ENCODE results near the gene NBPF11. TPM values are rescaled to one million over a fixed set of nuclear protein-coding genes. Genes with fewer than 3 reads are reported as not detected.
"Not testable (repeated sequence)": the region's sequence is repeated elsewhere in the genome, so short reads cannot be mapped to it uniquely, and the experiment has no call there.

NBPF11 gene
- total RNA-seq, 1 experiment from 2014 or later: 3.7 TPM

DNA sequence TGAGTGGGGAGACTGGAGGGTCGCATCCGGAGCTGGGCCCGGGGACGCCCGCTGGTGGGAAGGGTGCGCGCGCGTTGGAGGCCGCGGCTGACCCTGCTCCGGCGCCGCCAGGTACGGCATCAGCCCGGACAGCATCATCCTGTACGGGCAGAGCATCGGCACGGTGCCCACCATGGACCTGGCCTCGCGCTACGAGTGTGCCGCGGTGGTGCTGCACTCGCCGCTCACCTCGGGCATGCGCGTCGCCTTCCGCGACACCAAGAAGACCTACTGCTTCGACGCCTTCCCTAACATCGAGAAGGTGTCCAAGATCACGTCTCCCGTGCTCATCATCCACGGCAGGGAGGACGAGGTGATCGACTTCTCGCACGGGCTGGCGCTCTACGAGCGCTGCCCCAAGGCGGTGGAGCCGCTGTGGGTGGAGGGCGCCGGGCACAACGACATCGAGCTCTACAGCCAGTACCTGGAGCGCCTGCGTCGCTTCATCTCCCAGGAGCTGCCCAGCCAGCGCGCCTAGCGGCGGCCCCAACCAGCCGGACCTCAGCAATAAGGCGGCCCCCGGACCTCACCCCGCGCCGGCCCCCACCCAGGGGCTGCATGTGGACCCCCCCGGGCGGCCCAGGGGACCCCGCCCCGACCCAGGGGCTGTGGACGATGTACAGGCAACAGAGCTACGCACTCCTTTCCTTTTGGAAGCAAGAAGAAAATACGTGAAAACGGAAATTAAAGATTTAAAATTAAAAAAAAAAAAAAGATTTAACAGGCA, 2.8 kb downstream of the NBPF11 start:
- not testable (repeated sequence) for DNase-seq (ENCODE audit: low spot score)

DNA sequence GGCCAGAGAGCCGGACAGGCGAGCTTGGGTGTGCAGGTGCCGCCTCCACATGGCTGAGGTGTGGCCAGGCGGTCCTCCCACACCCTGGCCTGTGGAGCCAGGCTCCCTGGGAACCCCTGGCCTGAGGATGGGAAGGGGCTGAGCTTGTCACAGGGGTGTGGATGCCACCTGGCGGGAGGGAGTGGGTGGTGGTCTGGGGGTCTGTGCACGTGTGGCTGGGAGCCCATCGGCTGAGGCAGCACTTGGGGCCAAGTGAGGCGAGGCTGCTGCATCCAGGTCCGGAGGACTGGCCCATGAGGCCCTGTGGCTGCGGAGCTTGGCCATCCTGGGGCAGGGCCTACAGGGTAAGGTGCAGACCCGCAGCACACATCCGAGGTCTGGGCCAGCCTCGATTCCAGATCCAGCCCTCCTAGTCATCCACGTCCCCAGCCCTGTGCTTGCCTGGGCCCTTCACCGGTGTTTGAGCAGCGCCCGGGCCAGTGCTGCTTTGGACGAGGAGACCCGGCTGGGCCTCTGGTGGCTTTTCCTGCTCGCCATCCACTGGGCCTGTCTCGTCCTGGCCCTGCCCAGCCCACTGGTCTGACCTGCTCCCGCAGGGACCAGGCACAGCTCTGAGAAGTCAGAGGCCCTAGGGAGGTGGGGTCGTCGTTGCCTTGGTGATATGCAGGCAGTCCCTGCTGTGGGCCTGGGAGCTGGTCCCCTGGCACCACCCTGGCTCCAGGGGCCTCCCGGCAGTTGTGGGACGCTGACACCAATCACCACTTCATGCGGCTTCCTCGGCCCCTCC, 4.8 kb downstream of the NBPF11 start:
- DNase-seq (ENCODE audit: low spot score): not testable (repeated sequence)

DNA sequence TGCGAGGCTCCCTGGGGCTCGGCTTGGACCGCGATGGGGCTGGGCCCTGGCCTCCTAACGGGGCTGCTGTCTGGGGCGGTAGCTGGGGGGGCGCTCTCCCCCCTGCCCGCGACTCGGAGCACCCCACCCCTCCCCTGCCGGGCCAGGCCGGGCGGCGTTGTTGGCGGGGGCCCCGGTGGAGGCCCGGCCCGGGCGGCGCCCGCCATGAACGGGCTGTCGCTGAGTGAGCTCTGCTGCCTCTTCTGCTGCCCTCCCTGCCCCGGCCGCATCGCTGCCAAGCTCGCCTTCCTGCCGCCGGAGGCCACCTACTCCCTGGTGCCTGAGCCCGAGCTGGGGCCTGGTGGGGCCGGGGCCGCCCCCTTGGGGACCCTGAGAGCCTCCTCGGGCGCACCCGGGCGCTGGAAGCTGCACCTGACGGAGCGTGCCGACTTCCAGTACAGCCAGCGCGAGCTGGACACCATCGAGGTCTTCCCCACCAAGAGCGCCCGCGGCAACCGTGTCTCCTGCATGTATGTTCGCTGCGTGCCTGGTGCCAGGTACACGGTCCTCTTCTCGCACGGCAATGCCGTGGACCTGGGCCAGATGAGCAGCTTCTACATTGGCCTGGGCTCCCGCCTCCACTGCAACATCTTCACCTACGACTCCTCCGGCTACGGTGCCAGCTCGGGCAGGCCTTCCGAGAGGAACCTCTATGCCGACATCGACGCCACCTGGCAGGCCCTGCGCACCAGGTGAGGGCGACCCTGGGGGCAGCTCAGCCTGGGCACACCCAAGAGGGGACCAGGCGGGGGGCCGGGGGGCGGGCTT, 5.7 kb downstream of the NBPF11 start:
- DNase-seq (ENCODE audit: low spot score): not testable (repeated sequence)

DNA sequence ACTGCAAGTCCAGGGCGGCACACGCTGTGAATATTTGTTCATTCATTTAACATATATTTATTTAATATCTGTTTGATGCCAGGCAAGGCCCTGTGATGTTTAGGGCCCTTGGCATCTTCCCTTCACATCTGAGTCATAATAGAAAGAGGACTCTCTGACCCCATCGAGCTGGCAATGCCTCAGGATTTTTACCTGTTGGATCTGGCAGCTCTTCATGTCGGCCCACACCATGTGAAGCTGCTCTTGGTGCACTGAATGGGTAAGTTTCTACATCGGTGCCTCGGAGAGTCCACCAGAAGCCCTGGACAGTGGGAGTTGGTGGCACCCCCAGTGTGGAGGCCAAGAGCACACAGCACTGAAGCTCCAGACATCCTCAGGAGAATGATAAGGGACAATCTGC, 8.9 kb downstream of the NBPF11 start:
- DNase-seq (ENCODE audit: low spot score): not testable (repeated sequence)

DNA sequence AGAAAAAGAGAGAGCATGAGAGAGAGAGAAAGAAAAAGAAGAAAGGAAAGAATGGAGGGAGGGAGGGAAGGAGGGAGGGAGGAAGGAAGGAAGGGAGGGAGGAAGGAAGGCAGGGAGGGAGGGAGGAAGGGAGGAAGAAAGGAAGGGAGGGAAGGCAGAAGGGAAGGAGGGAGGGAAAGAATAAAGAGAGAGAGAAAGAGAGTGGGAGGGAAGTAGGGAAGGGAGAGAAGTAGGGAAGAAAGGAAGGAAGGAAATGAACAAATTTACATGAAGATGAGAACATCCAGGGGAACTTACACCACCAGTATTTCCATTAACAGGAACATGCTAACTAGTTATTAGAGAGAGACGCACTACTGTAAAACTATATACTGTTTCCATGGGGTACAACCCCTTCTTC, 10.1 kb downstream of the NBPF11 start:
- DNase-seq (ENCODE audit: low spot score): not testable (repeated sequence)

DNA sequence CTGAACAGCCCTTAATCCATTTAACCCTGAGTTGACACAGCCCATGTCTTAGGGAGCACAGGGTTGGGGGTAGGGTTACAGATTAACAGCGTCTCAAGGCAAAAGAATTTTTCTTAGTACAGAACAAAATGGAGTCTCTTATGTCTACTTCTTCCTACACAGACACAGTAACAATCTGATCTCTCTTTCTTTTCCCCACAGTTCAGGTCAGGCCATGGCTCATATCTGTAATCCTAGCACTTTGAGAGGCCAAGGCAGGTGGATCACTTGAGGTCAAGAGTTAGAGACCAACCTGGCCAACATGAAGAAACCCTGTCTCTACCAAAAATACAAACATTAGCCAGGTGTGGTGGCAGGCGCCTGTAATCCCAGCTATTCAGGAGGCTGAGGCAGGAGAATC, 13.5 kb downstream of the NBPF11 start:
- DNase-seq (ENCODE audit: low spot score): not testable (repeated sequence)

DNA sequence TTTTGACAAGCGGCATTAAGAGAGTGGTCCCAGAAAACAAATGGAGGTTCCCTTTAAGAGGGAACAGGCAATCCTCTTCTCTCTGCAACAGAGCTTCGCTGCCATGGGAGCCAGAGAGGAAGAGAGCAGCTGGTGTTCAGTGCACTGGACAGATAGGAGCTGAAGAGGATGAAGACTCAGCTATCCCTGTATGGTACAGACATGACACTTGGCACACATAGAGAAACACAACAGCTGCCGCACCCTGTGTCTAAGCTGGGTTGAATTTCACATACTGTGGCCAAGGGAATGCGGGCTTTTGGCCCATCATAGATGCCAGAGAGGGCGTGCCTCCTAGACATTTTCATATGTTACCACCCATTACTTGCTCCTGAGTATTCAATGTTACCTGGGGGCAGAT, 29.7 kb downstream of the NBPF11 start:
- not testable (repeated sequence) for DNase-seq (ENCODE audit: low spot score)

DNA sequence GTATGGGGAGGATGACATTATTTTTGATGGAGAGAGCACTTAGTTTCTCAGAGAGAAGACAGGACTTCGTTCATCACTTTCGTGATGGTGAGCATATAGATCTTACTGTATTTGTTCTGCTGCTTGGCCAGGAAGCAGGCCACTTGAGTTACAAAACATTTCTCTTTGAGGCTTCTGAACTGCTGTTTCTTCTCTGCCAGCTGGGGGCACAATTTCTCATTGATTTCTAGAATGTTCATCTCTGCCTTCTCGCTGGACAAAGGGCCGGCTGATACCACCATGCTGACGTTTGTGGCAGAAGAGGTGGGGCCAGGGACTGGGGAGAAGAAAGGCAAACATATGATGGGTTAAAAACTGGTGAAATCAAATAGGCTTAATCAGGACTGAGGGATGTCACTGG, 31.7 kb downstream of the NBPF11 start:
- DNase-seq (ENCODE audit: low spot score): peak; percentile 19

DNA sequence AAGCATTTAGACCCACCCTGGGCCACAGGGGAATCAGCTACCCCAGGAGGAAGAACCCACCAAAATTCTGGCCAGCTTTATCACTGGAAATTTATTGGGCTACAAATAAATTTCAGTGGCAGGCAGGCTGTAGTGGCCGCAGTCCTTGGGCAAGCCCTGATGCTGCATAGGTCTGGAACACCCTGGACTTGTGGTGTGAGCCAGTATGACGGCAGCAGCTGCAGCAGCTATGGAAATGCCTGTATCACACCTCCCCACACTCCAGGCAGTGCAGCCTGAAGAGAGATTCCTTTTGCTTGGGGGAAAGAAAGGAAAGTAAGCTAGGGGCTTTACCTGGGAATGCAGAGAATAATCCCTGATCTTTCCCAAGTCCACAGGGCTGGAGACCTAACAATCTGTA, 56.3 kb downstream of the NBPF11 start:
- not testable (repeated sequence) for DNase-seq (ENCODE audit: low spot score)

DNA sequence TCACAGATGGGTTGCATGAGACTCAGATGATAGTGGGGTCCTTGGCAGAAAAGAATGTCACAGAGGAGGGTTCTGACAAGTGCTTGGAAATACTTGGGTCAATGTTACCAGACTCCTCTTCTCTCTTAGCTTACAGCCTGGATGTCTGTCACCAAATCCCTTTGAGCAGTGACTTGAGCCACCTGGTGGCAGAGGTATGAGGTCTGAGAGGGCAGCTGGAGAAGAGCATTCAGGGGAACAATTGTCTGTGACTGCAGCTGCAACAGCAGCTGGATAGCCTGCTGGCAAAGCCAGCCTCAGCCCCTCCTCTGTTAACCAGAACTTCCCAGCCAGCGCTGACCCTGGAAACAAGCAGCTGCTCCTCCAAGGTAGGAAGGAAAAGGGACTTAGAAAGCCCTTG, 65.9 kb downstream of the NBPF11 start:
- not testable (repeated sequence) for DNase-seq (ENCODE audit: low spot score)

DNA sequence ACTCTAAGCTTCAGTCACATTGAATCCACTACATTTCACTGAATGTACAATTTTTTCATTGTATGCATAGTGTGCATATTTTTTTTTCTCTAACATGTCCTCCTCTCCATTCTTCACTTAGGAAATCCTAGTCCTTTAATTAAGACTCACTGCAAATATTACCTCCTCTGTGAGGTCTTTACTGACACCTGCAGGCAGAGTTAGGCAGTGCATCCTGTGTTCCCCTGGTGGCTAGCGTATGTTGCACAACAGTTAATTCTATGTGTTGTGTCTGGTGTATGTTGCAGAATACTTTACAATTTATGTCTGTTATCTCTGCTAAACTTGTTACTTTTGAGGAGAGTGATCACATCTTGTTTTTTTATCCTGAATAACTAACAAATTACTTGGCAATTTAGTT, 70.9 kb downstream of the NBPF11 start:
- DNase-seq (ENCODE audit: low spot score): not testable (repeated sequence)

DNA sequence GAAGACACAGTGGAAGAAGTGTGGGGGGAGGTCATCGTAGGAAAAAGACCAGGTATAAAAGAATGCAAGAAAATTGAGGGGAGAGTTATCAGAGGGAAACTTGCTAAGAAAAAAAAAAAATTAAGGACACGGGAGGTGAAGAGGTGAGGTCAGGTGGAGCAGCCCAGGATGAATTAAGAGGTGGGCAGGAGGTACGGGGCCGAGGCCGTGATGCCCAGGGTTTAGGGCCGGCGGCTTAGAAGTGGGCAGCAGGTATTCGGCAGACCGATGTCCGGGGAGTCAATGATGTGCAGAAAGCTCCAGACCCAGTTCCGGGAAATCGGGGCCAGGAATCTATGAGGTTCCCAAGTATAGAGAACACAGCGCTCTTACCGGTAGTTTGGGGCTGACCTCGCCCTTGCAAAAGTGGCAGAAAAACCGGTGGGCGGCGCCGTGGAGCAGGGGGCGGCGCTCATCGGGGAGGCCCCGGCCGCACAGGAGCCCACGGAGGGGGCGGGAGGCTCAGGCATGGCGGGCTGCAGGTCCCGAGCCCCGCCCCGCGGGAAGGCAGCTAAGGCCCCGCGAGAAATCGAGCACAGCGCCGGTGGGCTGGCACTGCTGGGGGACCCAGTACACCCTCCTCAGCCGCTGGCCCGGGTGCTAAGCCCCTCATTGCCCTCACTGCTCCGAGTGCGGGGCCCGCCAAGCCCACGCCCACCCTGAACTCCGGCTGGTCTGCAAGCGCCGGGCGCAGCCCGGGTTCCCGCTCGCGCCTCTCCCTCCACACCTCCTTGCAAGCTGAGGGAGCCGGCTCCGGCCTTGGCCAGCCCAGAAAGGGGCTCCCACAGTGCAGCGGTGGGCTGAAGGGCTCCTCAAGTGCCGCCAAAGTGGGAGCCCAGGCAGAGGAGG, 73.2 kb downstream of the NBPF11 start:
- not testable (repeated sequence) for DNase-seq (ENCODE audit: low spot score)

DNA sequence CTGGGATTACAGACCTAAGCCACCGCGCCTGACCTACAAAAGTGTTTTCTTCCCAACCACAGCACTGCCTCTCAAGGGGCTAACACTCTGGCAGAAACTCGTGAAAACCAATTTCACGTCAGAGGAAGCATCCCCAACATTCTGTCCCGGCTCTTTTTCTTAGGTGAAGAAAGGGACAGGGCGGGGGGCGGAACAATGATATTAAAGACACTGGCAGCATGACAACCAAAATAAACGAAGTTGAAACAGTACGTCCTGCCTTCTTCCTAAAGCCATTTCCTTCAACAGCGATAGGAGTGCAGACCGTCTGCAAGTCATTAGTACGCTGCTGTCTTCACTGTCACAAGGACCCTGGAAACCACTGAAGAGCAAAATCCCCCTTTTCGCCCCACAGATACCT, 74.0 kb downstream of the NBPF11 start:
- DNase-seq (ENCODE audit: low spot score): not testable (repeated sequence)

DNA sequence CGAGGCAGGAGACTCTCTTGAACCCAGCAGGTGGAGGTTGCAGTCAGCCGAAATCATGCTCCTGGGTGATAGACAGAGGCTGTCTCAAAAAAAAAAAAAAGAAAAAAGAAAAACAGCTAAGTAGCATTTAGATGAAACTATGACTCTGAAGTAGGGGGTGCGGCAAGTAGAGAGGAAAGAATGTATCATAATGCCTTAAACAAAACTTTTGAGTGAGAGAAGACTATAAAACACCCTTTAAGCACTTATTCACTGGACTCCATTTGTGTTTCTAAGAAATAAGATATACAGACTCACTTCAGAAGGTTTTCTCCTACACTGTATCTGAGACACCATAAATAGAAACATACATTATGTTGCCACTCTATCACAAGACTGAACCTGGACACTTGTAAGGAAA, 74.6 kb downstream of the NBPF11 start:
- DNase-seq (ENCODE audit: low spot score): not testable (repeated sequence)

DNA sequence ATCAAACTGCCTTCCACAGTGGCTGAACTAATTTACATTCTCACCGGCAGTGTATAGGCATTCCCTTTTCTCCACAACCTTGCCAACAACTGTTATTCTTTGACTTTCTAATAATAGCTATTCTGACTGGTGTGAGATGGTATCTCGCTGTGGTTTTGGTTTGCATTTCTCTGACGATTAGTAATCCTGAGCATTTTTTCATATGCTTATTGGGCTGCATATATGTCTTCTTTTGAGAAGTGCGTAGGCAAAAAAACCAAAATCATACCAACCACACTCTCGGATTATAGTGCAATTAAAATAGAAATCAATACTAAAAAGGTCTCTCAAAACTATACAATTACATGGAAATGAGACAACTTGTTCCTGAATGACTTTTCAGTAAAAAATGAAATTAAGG, 78.7 kb downstream of the NBPF11 start:
- not testable (repeated sequence) for DNase-seq (ENCODE audit: low spot score)

DNA sequence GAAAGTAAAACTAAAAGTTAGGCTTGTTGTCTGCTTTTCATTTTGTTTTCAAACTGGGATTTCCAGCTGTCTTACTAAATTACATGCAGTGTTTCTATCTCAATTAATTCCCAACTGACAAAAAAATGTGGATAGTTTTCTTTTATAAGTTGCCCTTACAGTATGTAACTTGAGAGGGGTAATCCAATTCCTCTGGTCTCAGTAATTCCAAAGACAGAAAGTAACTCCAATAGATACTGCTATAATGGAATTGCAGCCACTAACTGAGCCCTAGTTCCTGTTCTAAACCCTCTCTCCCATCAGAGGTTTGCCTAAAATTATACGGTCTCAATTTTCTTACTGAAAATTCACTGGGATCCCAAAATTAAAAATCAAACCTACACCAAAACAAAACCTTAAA, 83.5 kb downstream of the NBPF11 start:
- DNase-seq (ENCODE audit: low spot score): not testable (repeated sequence)

DNA sequence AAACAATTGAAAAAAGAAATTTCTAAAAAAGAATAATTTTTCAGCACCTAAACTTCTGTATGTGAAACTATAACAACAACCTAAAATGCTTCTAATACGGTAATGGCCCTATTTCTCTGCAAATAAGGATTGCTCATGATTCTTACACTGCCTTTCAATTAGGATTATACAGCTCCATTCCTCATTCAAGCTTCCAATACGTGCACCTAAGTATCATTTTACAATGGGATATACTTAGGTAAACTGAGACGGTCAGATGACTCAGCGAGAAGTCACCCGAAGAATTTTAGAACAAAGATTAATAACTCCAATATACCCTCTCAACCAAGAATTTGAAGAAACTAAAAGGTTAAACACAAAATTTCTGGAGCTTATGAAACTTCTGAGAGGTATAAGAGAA, 83.9 kb downstream of the NBPF11 start:
- not testable (repeated sequence) for DNase-seq (ENCODE audit: low spot score)

DNA sequence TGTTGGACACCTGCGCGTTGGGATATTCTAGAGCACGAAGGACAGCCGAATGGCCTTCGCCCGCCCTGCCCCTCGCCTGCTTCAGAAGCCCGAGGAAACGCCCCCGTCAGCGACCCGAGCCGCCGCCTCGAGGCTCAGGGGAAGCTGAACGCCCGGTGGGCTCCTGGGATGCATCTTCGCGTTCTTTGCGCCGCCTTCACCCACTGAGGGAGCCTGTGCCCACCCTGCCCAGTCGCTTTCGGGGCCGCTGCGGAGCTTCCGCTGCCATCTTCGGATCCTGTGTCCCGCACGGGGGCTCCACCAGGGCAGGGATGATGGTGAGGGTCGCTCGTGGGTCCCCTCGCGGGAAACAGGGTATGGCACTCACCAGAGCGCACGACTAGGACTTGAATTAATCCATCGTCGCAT, 91.8 kb downstream of the NBPF11 start:
- not testable (repeated sequence) for DNase-seq (ENCODE audit: low spot score)

DNA sequence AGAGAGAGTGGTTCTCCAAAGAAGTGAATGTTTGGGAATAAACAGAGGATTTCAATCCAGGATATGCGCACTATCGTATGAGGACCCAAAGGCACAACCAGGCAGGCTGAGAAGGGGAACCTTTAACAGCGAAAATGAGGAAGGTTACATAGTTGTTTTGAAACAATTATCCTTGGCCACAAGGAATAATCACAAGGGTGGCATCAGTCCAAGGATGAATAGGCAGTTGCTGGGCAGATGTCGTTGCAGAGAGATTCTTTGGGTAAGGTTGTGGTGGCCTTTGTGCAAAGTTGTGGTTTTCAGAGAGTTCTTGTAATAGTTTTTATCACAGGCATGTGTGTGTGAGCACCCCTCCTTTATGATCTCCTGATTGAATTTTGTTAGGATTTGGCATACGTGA, 94.7 kb downstream of the NBPF11 start:
- DNase-seq (ENCODE audit: low spot score): not testable (repeated sequence)

Data from HT-29 (cell line).